SK-N-SH (cell line): ENCODE measurements around the gene PTPRG. TPM values are rescaled to one million over a fixed set of nuclear protein-coding genes. Genes with fewer than 3 reads are reported as not detected.

Experiments
- CTCF ChIA-PET: fragments of 300-600, 350-600 bp; formaldehyde crosslinking; extraction: SDS; loops from one replicate; lab custom pipeline; 2021; lab: Yijun Ruan, JAX
- POLR2A ChIA-PET: fragments of 350-600 bp; sonication (Branson Sonifier 250); formaldehyde crosslinking; extraction: SDS; loops from one replicate; lab custom pipeline; 2020; ENCODE audit warnings: antibody characterized with exemption, inconsistent platforms; lab: Yijun Ruan, JAX
- DNase-seq: peaks from one replicate; pipeline ENCODE4 v3.0.0; 2012
- H2AFZ ChIP-seq: fragments of 200-600 bp; sonication (generic); 2 replicates; pipeline ENCODE4 v1.8.1; 2016; ENCODE audit warnings: antibody characterized with exemption, mild to moderate bottlenecking, low read depth
- H3F3A ChIP-seq: fragments of 200-600 bp; sonication (generic); replicated peaks from 2 replicates; pipeline ENCODE3; 2016; ENCODE audit warnings: antibody characterized with exemption, mild to moderate bottlenecking; ENCODE audit not compliant: insufficient read depth
- H3K27ac ChIP-seq, 2 experiments: fragments of 200-500 bp in 1 of 2; fragments of 200-600 bp in 1 of 2; sonication (Bioruptor generic) in 1 of 2; sonication (generic), shearing (Covaris generic) in 1 of 2; 2 replicates each; pipeline versions ENCODE4 v1.5.1 to v1.6.1; 2014 to 2016; ENCODE audit warnings: low read depth in 2 of 2, inconsistent platforms in 1 of 2, low read length in 1 of 2, mild to moderate bottlenecking in 1 of 2, mixed read lengths in 1 of 2
- H3K27me3 ChIP-seq: fragments of 200-600 bp; sonication (generic), shearing (Covaris generic); 2 replicates; pipeline ENCODE4 v1.6.1; 2016; ENCODE audit warnings: mixed run types; ENCODE audit not compliant: insufficient read depth
- H3K36me3 ChIP-seq, 2 experiments: fragments of 200-500 bp in 1 of 2; fragments of 200-600 bp in 1 of 2; sonication (Bioruptor generic) in 1 of 2; sonication (generic) in 1 of 2; replicated peaks in 1 of 2; 2 replicates each; pipeline versions ENCODE3 to v1.5.1; 2014 to 2016; ENCODE audit warnings: low read length in 1 of 2, mild to moderate bottlenecking in 1 of 2; ENCODE audit not compliant: insufficient read depth in 2 of 2, control insufficient read depth in 1 of 2
- H3K4me1 ChIP-seq, 2 experiments: fragments of 200-500 bp in 1 of 2; fragments of 200-600 bp in 1 of 2; sonication (Bioruptor generic) in 1 of 2; sonication (generic), shearing (Covaris generic) in 1 of 2; 2 replicates each; pipeline versions ENCODE4 v1.5.1 to v1.6.1; 2014 to 2016; ENCODE audit warnings: low read depth in 1 of 2, low read length in 1 of 2, mixed run types in 1 of 2; ENCODE audit not compliant: insufficient read depth in 2 of 2, control insufficient read depth in 1 of 2
- H3K4me2 ChIP-seq: fragments of 200-600 bp; sonication (generic), shearing (Covaris generic); 2 replicates; pipeline ENCODE4 v1.6.1; 2017; ENCODE audit warnings: mixed run types
- H3K4me3 ChIP-seq, 2 experiments: fragments of 200-500 bp in 1 of 2; fragments of 200-600 bp in 1 of 2; sonication (Bioruptor generic) in 1 of 2; sonication (generic), shearing (Covaris generic) in 1 of 2; 2 replicates each; pipeline versions ENCODE4 v1.5.1 to v1.8.1; 2014 to 2016; ENCODE audit warnings: low read depth in 2 of 2, inconsistent platforms in 1 of 2, low read length in 1 of 2, mild to moderate bottlenecking in 1 of 2, mixed read lengths in 1 of 2, moderate library complexity in 1 of 2
- H3K79me2 ChIP-seq: fragments of 200-600 bp; sonication (generic); 2 replicates; pipeline ENCODE4 v1.8.1; 2017; ENCODE audit warnings: mild to moderate bottlenecking; ENCODE audit not compliant: insufficient read depth
- H3K9ac ChIP-seq: fragments of 200-600 bp; sonication (generic); 2 replicates; pipeline ENCODE4 v1.6.1; 2017; ENCODE audit warnings: mixed run types
- H3K9me2 ChIP-seq: fragments of 200-600 bp; sonication (generic); 2 replicates; pipeline ENCODE4 v1.6.1; 2017; ENCODE audit warnings: mixed run types
- H3K9me3 ChIP-seq: fragments of 200-600 bp; sonication (generic); 2 replicates; pipeline ENCODE4 v1.6.1; 2017; ENCODE audit warnings: mixed run types, mild to moderate bottlenecking, moderate library complexity
- H4K20me1 ChIP-seq: fragments of 200-600 bp; sonication (generic); 2 replicates; pipeline ENCODE4 v1.6.1; 2017; ENCODE audit warnings: mild to moderate bottlenecking, mixed run types; ENCODE audit not compliant: insufficient read depth
- CHD2 ChIP-seq: fragments of 150-350 bp; IDR thresholded peaks from 2 replicates; pipeline ENCODE4 v1.6.1; 2018; ENCODE audit warnings: low read length; ENCODE audit not compliant: partially characterized antibody
- ELF1 ChIP-seq: IDR thresholded peaks from 2 replicates; pipeline ENCODE4 v1.4.0; 2012
- EZH2phosphoT487 ChIP-seq: fragments of 200-600 bp; sonication (generic); IDR thresholded peaks from 2 replicates; pipeline ENCODE4 v1.6.1; 2017; ENCODE audit warnings: low read depth, mixed run types, mild to moderate bottlenecking, antibody characterized with exemption, moderate library complexity, borderline replicate concordance
- FOXM1 ChIP-seq: IDR thresholded peaks from 2 replicates; pipeline ENCODE4 v1.4.0; 2012; ENCODE audit warnings: low read depth, mild to moderate bottlenecking
- GABPA ChIP-seq: IDR thresholded peaks from 2 replicates; pipeline ENCODE4 v1.4.0; 2012; ENCODE audit warnings: low read depth, mild to moderate bottlenecking
- GATA2 ChIP-seq: sonication (generic); formaldehyde crosslinking; IDR thresholded peaks from 2 replicates; pipeline ENCODE4 v1.5.0; 2020; ENCODE audit warnings: mild to moderate bottlenecking, missing genetic modification reagents
- JUND ChIP-seq: IDR thresholded peaks from 2 replicates; pipeline ENCODE4 v1.4.0; 2012
- MXI1 ChIP-seq: IDR thresholded peaks from 2 replicates; pipeline ENCODE4 v1.6.1; 2012; ENCODE audit warnings: mild to moderate bottlenecking, low read depth, low read length, improper control_type of control experiment
- NFIC ChIP-seq: IDR thresholded peaks from 2 replicates; pipeline ENCODE4 v1.4.0; 2012; ENCODE audit warnings: borderline replicate concordance
- RAD21 ChIP-seq: IDR thresholded peaks from 2 replicates; pipeline ENCODE4 v1.6.1; 2012; ENCODE audit warnings: mild to moderate bottlenecking, low read length
- RXRA ChIP-seq: IDR thresholded peaks from 2 replicates; pipeline ENCODE4 v1.4.0; 2012; ENCODE audit warnings: low read depth, mild to moderate bottlenecking, borderline replicate concordance
- SIN3A ChIP-seq: IDR thresholded peaks from 2 replicates; pipeline ENCODE4 v1.6.1; 2012; ENCODE audit warnings: low read depth, mild to moderate bottlenecking, low read length, moderate library complexity, borderline replicate concordance
- SMC3 ChIP-seq: IDR thresholded peaks from 2 replicates; pipeline ENCODE4 v1.6.1; 2012; ENCODE audit warnings: low read depth, low read length, improper control_type of control experiment
- TEAD4 ChIP-seq: IDR thresholded peaks from 2 replicates; pipeline ENCODE4 v1.4.0; 2012; ENCODE audit warnings: mild to moderate bottlenecking, borderline replicate concordance; ENCODE audit not compliant: insufficient read depth
- WGBS: methylation state at CpG from one replicate; pipeline ENCODE4 v1.1.6; 2017; ENCODE audit warnings: low lambda C conversion rate; 5-methylcytosine and 5-hydroxymethylcytosine counted together
- polyA plus RNA-seq, 3 experiments: library from polyadenylated mRNA; depleted of rRNA; stranded (reverse); fragments of >200 nt; gene quantifications; 2 replicates each; pipeline ENCODE4 v1.2.3, GENCODE V29; 2012
- TF ChIP-seq, protein P1 (sequence below): IDR thresholded peaks from 2 replicates; pipeline ENCODE4 v1.4.0; 2012; ENCODE audit warnings: low read depth, borderline replicate concordance
- TF ChIP-seq, protein P2 (sequence below): IDR thresholded peaks from 2 replicates; pipeline ENCODE4 v1.6.1; 2012; ENCODE audit warnings: mild to moderate bottlenecking, low read depth, low read length, moderate library complexity

Gene PTPRG
- polyA plus RNA-seq, 1 of the 3 experiments (the other 2 are of a cell fraction), result 14.1 TPM

GRCh38 chr3:62161371-62161770, 600.0 kb downstream of the PTPRG start (continued):
- TF ChIP-seq RAD21 (no peak), RXRA (no peak), SIN3A (no peak)

DNA sequence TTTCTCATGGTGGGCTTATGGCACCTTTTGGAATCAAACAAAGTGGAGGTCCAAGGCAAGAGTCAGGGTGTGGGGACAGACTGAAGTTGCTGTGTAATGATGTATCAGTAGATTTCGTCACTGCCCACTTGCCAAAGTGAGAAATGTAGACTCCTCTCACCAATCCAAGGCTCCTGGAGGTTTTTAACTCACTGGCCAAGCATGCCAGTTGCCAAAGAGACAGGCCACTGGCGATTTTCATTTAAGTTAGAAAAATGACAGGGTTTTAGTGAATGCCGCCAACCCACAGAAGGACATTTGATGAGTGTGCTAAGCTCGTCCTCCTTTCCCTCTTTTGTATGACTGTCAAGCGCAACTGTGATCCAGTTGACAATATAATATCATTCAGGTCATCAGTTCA, 602.8 kb downstream of the PTPRG start:
- H3K36me3 ChIP-seq, result no peaks in the 10 kb centered on the region
- H2AFZ ChIP-seq, result no peak overlapping the region
- no peaks in the 10 kb centered on the region for H3K27me3 ChIP-seq
- no peaks in the 10 kb centered on the region for H3K9me2 ChIP-seq
- no peak for DNase-seq
- CTCF ChIA-PET, result interaction anchor here (1.1 to 1.2 kb wide), 2 partner anchors 25 to 306 kb away, joined by 3 to 4 read pairs; no protein-coding TSS in a partner anchor
- peaks cover 0 to 3% of the 10 kb centered on the region in 2 experiments; a peak in 2 of 4 replicates for H3K4me1 ChIP-seq
- TF ChIP-seq MXI1 (no peak), EZH2phosphoT487 (no peak), GABPA (no peak)
- TF ChIP-seq, protein P1, sequence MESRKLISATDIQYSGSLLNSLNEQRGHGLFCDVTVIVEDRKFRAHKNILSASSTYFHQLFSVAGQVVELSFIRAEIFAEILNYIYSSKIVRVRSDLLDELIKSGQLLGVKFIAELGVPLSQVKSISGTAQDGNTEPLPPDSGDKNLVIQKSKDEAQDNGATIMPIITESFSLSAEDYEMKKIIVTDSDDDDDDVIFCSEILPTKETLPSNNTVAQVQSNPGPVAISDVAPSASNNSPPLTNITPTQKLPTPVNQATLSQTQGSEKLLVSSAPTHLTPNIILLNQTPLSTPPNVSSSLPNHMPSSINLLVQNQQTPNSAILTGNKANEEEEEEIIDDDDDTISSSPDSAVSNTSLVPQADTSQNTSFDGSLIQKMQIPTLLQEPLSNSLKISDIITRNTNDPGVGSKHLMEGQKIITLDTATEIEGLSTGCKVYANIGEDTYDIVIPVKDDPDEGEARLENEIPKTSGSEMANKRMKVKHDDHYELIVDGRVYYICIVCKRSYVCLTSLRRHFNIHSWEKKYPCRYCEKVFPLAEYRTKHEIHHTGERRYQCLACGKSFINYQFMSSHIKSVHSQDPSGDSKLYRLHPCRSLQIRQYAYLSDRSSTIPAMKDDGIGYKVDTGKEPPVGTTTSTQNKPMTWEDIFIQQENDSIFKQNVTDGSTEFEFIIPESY, result no peak
- no peak overlapping the region for H3K4me3 ChIP-seq
- no peaks in the 10 kb centered on the region for H3K9me3 ChIP-seq
- POLR2A ChIA-PET, result no interaction called here
- no peak overlapping the region for H3K27ac ChIP-seq
- 89% methylated on average over 5 of the region's 5 CpGs for WGBS
- H3K9ac ChIP-seq, result no peak overlapping the region
- no peaks in the 10 kb centered on the region for H4K20me1 ChIP-seq
- no peaks in the 10 kb centered on the region for H3K79me2 ChIP-seq
- no peak overlapping the region for H3K4me2 ChIP-seq
- H3F3A ChIP-seq, result peaks cover 8% of the 10 kb centered on the region

DNA sequence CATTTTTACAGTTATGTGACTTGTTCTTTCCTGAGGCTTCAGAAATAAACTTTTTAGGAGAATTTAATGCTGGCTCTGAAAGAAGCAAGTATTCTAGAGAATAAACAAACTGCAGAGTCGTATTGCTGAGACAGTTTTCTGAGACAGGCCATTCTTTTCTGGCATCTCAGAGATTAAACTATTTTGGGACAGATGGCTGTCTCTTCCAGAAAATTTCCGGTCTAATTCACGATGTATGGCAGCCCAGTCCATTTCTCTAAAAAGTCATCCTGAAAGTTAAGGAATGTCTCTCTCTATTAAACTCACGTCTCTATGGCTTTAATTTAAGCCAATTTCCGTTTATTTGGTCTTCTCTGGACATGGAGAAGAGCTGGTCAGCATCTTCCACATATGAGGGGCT, 603.4 kb downstream of the PTPRG start:
- no peak overlapping the region for H3K27ac ChIP-seq
- H3K4me2 ChIP-seq, result no peak overlapping the region
- peaks cover 0 to 3% of the 10 kb centered on the region in 2 experiments; a peak in 2 of 4 replicates for H3K4me1 ChIP-seq
- whole genome bisulfite sequencing, result 83% methylated on average over 5 of the region's 5 CpGs
- peaks cover 12% of the 10 kb centered on the region for H3F3A ChIP-seq
- H3K4me3 ChIP-seq, result no peak overlapping the region
- DNase-seq, result no peak
- POLR2A ChIA-PET, result no interaction called here
- TF ChIP-seq FOXM1, result no peak
- TF ChIP-seq GATA2 (CRISPR knock-in tag), result no peak
- no peak for TF ChIP-seq MXI1
- no peak for TF ChIP-seq ELF1
- TF ChIP-seq, protein P1, result no peak
- TF ChIP-seq JUND, result no peak
- TF ChIP-seq TEAD4, result no peak
- TF ChIP-seq NFIC, result no peak
- no peak for TF ChIP-seq CHD2
- TF ChIP-seq, protein P2, sequence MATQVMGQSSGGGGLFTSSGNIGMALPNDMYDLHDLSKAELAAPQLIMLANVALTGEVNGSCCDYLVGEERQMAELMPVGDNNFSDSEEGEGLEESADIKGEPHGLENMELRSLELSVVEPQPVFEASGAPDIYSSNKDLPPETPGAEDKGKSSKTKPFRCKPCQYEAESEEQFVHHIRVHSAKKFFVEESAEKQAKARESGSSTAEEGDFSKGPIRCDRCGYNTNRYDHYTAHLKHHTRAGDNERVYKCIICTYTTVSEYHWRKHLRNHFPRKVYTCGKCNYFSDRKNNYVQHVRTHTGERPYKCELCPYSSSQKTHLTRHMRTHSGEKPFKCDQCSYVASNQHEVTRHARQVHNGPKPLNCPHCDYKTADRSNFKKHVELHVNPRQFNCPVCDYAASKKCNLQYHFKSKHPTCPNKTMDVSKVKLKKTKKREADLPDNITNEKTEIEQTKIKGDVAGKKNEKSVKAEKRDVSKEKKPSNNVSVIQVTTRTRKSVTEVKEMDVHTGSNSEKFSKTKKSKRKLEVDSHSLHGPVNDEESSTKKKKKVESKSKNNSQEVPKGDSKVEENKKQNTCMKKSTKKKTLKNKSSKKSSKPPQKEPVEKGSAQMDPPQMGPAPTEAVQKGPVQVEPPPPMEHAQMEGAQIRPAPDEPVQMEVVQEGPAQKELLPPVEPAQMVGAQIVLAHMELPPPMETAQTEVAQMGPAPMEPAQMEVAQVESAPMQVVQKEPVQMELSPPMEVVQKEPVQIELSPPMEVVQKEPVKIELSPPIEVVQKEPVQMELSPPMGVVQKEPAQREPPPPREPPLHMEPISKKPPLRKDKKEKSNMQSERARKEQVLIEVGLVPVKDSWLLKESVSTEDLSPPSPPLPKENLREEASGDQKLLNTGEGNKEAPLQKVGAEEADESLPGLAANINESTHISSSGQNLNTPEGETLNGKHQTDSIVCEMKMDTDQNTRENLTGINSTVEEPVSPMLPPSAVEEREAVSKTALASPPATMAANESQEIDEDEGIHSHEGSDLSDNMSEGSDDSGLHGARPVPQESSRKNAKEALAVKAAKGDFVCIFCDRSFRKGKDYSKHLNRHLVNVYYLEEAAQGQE, result no peak
- TF ChIP-seq SMC3, result no peak
- no peaks in the 10 kb centered on the region for H4K20me1 ChIP-seq
- H3K27me3 ChIP-seq, result no peaks in the 10 kb centered on the region
- no peak overlapping the region for H2AFZ ChIP-seq
- no peaks in the 10 kb centered on the region for H3K9me3 ChIP-seq
- H3K79me2 ChIP-seq, result no peaks in the 10 kb centered on the region
- no peak overlapping the region for H3K9ac ChIP-seq
- H3K9me2 ChIP-seq, result no peaks in the 10 kb centered on the region
- CTCF ChIA-PET, result no interaction called here
- no peaks in the 10 kb centered on the region for H3K36me3 ChIP-seq
